H1 (cell line): ENCODE results near the gene CEP170. TPM values are rescaled to one million over a fixed set of nuclear protein-coding genes. Genes with fewer than 3 reads are reported as not detected.

Source experiments
- CBX8 ChIP-seq: fragments of 300-800, 300-1000 bp; sonication (generic); IDR thresholded peaks from 2 replicates; pipeline ENCODE4 v1.7.1; 2016; ENCODE audit warnings: low read depth, low read length, borderline replicate concordance
- EZH2 ChIP-seq: fragments of 200-600 bp; sonication (generic); IDR thresholded peaks from 2 replicates; pipeline ENCODE4 v1.7.1; 2012; ENCODE audit warnings: low read depth, mild to moderate bottlenecking, moderate library complexity, low read length, inconsistent platforms; ENCODE audit not compliant: severe bottlenecking
- HDAC6 ChIP-seq: IDR thresholded peaks from one replicate; pipeline ENCODE4 v1.7.1; 2012; ENCODE audit warnings: low read depth, mild to moderate bottlenecking, inconsistent platforms, low read length, moderate library complexity
- KDM5A ChIP-seq: fragments of 200-600 bp; IDR thresholded peaks from 2 replicates; pipeline ENCODE4 v1.7.1; 2012; ENCODE audit warnings: mild to moderate bottlenecking, low read length, inconsistent platforms, mixed read lengths
- MAFK ChIP-seq: IDR thresholded peaks from 2 replicates; pipeline ENCODE4 v1.6.1; 2012; ENCODE audit warnings: low read depth, mild to moderate bottlenecking, improper control_type of control experiment, low read length
- NANOG ChIP-seq: IDR thresholded peaks from 2 replicates; pipeline ENCODE4 v1.6.1; 2011; ENCODE audit warnings: low read length, low read depth, mild to moderate bottlenecking, inconsistent platforms; ENCODE audit not compliant: insufficient read depth, poor library complexity, severe bottlenecking
- PHF8 ChIP-seq: fragments of 200-600 bp; sonication (generic); conservative IDR thresholded peaks from 2 replicates; pipeline ENCODE4 v1.7.1; 2012; ENCODE audit warnings: low read depth, mild to moderate bottlenecking, inconsistent platforms, low read length, moderate library complexity
- POLR2A ChIP-seq, 2 experiments: IDR thresholded peaks; 1 replicate in 1 of 2; 2 replicates in 1 of 2; pipeline ENCODE4 v1.6.1; 2011; ENCODE audit warnings: low read depth in 2 of 2, low read length in 2 of 2, mild to moderate bottlenecking in 2 of 2; ENCODE audit errors: control extremely low read depth in 1 of 2
- RAD21 ChIP-seq, 2 experiments: IDR thresholded peaks in 1 of 2; conservative IDR thresholded peaks in 1 of 2; 2 replicates each; pipeline ENCODE4 v1.6.1; 2011; ENCODE audit warnings: low read depth in 2 of 2, low read length in 2 of 2, improper control_type of control experiment in 1 of 2, inconsistent platforms in 1 of 2, mild to moderate bottlenecking in 1 of 2, moderate library complexity in 1 of 2
- SRF ChIP-seq: IDR thresholded peaks from 2 replicates; pipeline ENCODE4 v1.6.1; 2011; ENCODE audit warnings: mild to moderate bottlenecking, low read depth, low read length, moderate library complexity
- TAF1 ChIP-seq: IDR thresholded peaks from 2 replicates; pipeline ENCODE4 v1.6.1; 2011; ENCODE audit warnings: mild to moderate bottlenecking, low read depth, low read length
- TCF12 ChIP-seq: IDR thresholded peaks from 2 replicates; pipeline ENCODE4 v1.6.1; 2011; ENCODE audit warnings: low read depth, mild to moderate bottlenecking, low read length
- TEAD4 ChIP-seq: IDR thresholded peaks from 2 replicates; pipeline ENCODE4 v1.6.1; 2012; ENCODE audit warnings: low read depth, low read length, inconsistent platforms, mixed read lengths
- YY1 ChIP-seq: IDR thresholded peaks from 2 replicates; pipeline ENCODE4 v1.6.1; 2011; ENCODE audit warnings: low read depth, mild to moderate bottlenecking, low read length
- polyA plus RNA-seq, 7 experiments: library from polyadenylated mRNA; depleted of rRNA in 3 of 7; stranded (reverse) in 5 of 7; unstranded in 2 of 7; fragments of >200 nt in 5 of 7; fragments of 200-250 nt in 2 of 7; gene quantifications; 1 replicate in 5 of 7; 2 replicates in 1 of 7; 4 replicates in 1 of 7; pipeline versions ENCODE4 v1.2.1 to v1.2.3, GENCODE V29; 2011 to 2013; ENCODE audit warnings: missing spikeins in 2 of 7, mixed read lengths in 2 of 7
- total RNA-seq: library from RNA; stranded (reverse); fragmentation: NEBNext Ultra II Directional; extraction: Animal tissue kit (Norgen Biotek cat#: 25700); gene quantifications from 2 replicates; pipeline ENCODE4 v1.2.1, GENCODE V29; 2021
- TF ChIP-seq, protein P1 (sequence below): IDR thresholded peaks from 2 replicates; pipeline ENCODE4 v1.6.1; 2011; ENCODE audit warnings: low read length, improper control_type of control experiment
- TF ChIP-seq, protein P2 (sequence below): IDR thresholded peaks from 2 replicates; pipeline ENCODE4 v1.6.1; 2012; ENCODE audit warnings: inconsistent platforms
- TF ChIP-seq, protein P3 (sequence below): IDR thresholded peaks from 2 replicates; pipeline ENCODE4 v1.6.1; 2012; ENCODE audit warnings: low read length, inconsistent platforms

Gene CEP170
- total and polyA plus RNA-seq, 2 of the 8 experiments (the other 6 are each of a cell fraction or from before 2014, with no cell fraction given): 33.1 to 97.2 TPM

DNA sequence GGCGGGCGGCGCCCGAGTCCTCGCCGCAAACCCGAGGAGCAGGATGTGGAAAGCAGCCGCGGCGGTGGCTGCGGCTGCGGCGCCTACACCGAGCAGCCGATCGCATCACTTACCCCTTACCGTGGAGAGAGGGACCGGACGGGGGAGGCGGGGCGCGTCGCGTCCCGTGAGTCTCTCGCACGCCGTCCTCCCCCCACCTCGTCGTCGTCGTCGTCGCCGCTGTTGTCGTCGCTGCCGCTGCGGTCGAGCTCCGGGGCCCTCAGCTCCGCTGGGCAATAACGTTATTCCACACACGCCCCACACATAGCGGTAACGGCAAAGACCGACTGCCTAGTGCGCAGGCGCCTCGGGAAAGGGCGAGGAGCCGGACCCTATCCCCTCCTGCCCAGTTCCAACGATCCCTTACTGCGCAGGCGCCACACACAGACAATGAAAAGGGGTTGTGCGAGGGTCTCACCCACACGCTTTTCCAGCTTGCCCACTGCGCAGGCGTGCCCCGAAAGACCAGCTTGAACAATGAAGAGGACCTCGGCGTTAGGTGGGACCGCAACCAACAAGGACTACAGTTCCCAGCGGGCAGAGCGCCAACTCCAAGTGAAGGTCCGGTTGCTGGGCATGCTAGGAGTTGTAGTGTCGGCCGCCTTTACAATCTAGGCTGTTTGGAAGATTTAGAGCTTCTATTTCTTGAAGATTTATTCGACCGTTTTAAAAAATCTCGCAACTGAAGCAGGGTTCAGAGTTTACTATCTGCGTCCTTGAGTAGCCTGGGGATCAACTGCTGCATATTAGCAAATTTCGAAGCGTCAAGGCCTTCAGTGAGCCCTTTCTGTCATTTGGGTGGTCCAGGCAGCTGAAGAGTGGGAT lies at the start of gene CEP170 (continued):
- TF ChIP-seq CBX8: no peak
- TF ChIP-seq TAF1: peak; percentile 68
- TF ChIP-seq EZH2: no peak
- TF ChIP-seq POLR2A (IDR thresholded peaks at IDR 0.05; ENCODE audit: control extremely low read depth in 1 of 2, low read depth in 2 of 2, low read length in 2 of 2): peak in 1 of 2 experiments; percentile 65; a peak in 2 of 3 replicates
- TF ChIP-seq MAFK: no peak
- TF ChIP-seq TCF12: peak; percentile 54; the same call in 1 of the 2 replicates
- no peak for TF ChIP-seq SRF
- TF ChIP-seq, protein P1, sequence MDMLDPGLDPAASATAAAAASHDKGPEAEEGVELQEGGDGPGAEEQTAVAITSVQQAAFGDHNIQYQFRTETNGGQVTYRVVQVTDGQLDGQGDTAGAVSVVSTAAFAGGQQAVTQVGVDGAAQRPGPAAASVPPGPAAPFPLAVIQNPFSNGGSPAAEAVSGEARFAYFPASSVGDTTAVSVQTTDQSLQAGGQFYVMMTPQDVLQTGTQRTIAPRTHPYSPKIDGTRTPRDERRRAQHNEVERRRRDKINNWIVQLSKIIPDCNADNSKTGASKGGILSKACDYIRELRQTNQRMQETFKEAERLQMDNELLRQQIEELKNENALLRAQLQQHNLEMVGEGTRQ: no peak
- no peak for TF ChIP-seq RAD21 (IDR thresholded peaks at IDR 0.05 in 1 of 2, conservative IDR thresholded peaks at IDR 0.05 in 1 of 2; ENCODE audit: low read depth in 2 of 2, low read length in 2 of 2)
- TF ChIP-seq, protein P2, sequence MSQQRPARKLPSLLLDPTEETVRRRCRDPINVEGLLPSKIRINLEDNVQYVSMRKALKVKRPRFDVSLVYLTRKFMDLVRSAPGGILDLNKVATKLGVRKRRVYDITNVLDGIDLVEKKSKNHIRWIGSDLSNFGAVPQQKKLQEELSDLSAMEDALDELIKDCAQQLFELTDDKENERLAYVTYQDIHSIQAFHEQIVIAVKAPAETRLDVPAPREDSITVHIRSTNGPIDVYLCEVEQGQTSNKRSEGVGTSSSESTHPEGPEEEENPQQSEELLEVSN: no peak
- TF ChIP-seq NANOG: no peak
- TF ChIP-seq YY1: no peak; the same call in 1 of the 2 replicates
- TF ChIP-seq, protein P3, sequence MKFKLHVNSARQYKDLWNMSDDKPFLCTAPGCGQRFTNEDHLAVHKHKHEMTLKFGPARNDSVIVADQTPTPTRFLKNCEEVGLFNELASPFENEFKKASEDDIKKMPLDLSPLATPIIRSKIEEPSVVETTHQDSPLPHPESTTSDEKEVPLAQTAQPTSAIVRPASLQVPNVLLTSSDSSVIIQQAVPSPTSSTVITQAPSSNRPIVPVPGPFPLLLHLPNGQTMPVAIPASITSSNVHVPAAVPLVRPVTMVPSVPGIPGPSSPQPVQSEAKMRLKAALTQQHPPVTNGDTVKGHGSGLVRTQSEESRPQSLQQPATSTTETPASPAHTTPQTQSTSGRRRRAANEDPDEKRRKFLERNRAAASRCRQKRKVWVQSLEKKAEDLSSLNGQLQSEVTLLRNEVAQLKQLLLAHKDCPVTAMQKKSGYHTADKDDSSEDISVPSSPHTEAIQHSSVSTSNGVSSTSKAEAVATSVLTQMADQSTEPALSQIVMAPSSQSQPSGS: no peak
- no peak for TF ChIP-seq TEAD4
- peak; percentile 53 for TF ChIP-seq PHF8
- no peak for TF ChIP-seq HDAC6
- no peak for TF ChIP-seq KDM5A
